Right lobe of liver (tissue), 6 donors: ENCODE results near the gene LRRC45. TPM values are rescaled to one million over a fixed set of nuclear protein-coding genes. Genes with fewer than 3 reads are reported as not detected.

Experiments used
- ATAC-seq, 4 donors: fragments of 200-7000 bp; cut with Tn5 transposase; one replicate each; pipeline ENCODE4 v1.9.1; 2020; ENCODE audit warnings: mild to moderate bottlenecking in 4 of 4, moderate library complexity in 4 of 4
- DNase-seq, 3 donors: peaks; one replicate each; pipeline ENCODE4 v3.0.0-alpha.2; 2020
- H3K27ac ChIP-seq, 3 donors: fragments of 200-600 bp; one replicate each; pipeline ENCODE4 v1.8.0; 2022
- H3K27me3 ChIP-seq, 2 donors: fragments of 200-600 bp; one replicate each; pipeline ENCODE4 v1.8.0; 2022
- H3K36me3 ChIP-seq, 4 donors: fragments of 200-600 bp; sonication (generic) in 1 of 4; one replicate each; pipeline versions ENCODE4 v1.5.1 to v1.8.0; 2017 to 2022; ENCODE audit warnings: control low read depth in 1 of 4
- H3K4me1 ChIP-seq, 4 donors: fragments of 200-600 bp; sonication (generic) in 1 of 4; one replicate each; pipeline versions ENCODE4 v1.5.1 to v1.8.0; 2017 to 2022; ENCODE audit warnings: control low read depth in 1 of 4
- H3K4me3 ChIP-seq, 3 donors: fragments of 200-600 bp; one replicate each; pipeline ENCODE4 v1.8.0; 2022
- H3K9me3 ChIP-seq, 4 donors: fragments of 200-600 bp; sonication (generic) in 1 of 4; one replicate each; pipeline versions ENCODE4 v1.5.1 to v1.8.0; 2017 to 2022; ENCODE audit warnings: control low read depth in 1 of 4
- POLR2A ChIP-seq: fragments of 450-650 bp; IDR thresholded peaks from one replicate; pipeline ENCODE4 v1.6.1; 2017; ENCODE audit warnings: antibody characterized with exemption, mild to moderate bottlenecking
- WGBS: methylation state at CpG from one replicate; pipeline ENCODE4 v1.1.6; 2018; ENCODE audit warnings: low coverage, low lambda C conversion rate; ENCODE audit not compliant: insufficient coverage; ENCODE audit errors: missing lambda C conversion rate; 5-methylcytosine and 5-hydroxymethylcytosine counted together
- intact Hi-C, 2 donors: fragments of 100-400 bp; cut with DNase I; formaldehyde crosslinking; loops; one replicate each; pipeline versions ENCODE4 v1.11.2 to v1.14.1; 2022
- total RNA-seq, 6 experiments: library from RNA; depleted of rRNA in 2 of 6; stranded (reverse); fragments of >200 nt in 2 of 6; fragmentation: NEBNext Ultra II Directional in 3 of 6; extraction: Animal tissue kit (Norgen Biotek cat#: 25700) in 3 of 6; gene quantifications; one replicate each; pipeline versions ENCODE4 v1.1.0 to v1.2.4, GENCODE V29; 2016 to 2023
- TF ChIP-seq, protein P1 (sequence below), 4 donors: fragments of 200-600 bp in 3 of 4; fragments of 450-650 bp in 1 of 4; IDR thresholded peaks; one replicate each; pipeline versions ENCODE4 v1.5.1 to v1.8.0; 2016 to 2022; ENCODE audit warnings: antibody characterized with exemption in 4 of 4, mild to moderate bottlenecking in 2 of 4
- donor health status: DM: no; HTN: yes; CAD: no.
- donor health status: DM: no; HTN: no; CAD: no.
- donor health status: DM: no; HTN: no; CAD: no.
- donor health status: DM: no; HTN: yes; CAD: no.
- donor health status: DM: no; HTN: yes; CAD: no.

LRRC45 gene
- total RNA-seq, 6 experiments from 2014 or later, result 4.9 to 15.6 (median 11.9) TPM

DNA sequence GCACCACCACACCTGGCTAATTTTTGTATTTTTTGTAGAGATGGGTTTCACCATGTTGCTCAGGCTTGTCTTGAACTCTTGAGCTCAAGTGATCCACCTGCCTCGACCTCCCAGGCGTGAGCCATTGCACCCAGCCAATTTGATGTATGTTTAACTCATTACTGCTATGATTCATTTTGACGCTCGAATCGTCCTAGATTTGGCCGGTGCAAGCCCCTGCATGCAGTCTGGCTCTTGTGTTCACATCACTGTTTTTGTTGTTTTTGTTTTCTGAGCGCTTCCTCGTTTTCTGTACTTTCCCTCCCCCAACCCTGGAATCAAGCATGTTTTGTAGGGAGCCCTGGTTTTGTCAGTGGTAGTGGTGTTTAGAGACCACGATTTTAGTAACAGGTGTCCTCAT, 50.3 kb downstream of the LRRC45 start:
- intact Hi-C loops, result no loop called here
- TF ChIP-seq, protein P1, sequence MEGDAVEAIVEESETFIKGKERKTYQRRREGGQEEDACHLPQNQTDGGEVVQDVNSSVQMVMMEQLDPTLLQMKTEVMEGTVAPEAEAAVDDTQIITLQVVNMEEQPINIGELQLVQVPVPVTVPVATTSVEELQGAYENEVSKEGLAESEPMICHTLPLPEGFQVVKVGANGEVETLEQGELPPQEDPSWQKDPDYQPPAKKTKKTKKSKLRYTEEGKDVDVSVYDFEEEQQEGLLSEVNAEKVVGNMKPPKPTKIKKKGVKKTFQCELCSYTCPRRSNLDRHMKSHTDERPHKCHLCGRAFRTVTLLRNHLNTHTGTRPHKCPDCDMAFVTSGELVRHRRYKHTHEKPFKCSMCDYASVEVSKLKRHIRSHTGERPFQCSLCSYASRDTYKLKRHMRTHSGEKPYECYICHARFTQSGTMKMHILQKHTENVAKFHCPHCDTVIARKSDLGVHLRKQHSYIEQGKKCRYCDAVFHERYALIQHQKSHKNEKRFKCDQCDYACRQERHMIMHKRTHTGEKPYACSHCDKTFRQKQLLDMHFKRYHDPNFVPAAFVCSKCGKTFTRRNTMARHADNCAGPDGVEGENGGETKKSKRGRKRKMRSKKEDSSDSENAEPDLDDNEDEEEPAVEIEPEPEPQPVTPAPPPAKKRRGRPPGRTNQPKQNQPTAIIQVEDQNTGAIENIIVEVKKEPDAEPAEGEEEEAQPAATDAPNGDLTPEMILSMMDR (IDR thresholded peaks at IDR 0.05), result no peak
- no peak for TF ChIP-seq POLR2A
- ATAC-seq, result no peak
- Histone ChIP-seq H3K36me3 (peaks cover 0 to 8% (median 0%) of the 10 kb centered on the region in 4 donors), H3K4me1 (no peaks in the 10 kb centered on the region), H3K4me3 (no peak overlapping the region), H3K27me3 (no peaks in the 10 kb centered on the region), H3K27ac (no peak overlapping the region), H3K9me3 (no peaks in the 10 kb centered on the region)
- no peak for DNase-seq
- 47% methylated on average over 7 of the region's 9 CpGs for WGBS

DNA sequence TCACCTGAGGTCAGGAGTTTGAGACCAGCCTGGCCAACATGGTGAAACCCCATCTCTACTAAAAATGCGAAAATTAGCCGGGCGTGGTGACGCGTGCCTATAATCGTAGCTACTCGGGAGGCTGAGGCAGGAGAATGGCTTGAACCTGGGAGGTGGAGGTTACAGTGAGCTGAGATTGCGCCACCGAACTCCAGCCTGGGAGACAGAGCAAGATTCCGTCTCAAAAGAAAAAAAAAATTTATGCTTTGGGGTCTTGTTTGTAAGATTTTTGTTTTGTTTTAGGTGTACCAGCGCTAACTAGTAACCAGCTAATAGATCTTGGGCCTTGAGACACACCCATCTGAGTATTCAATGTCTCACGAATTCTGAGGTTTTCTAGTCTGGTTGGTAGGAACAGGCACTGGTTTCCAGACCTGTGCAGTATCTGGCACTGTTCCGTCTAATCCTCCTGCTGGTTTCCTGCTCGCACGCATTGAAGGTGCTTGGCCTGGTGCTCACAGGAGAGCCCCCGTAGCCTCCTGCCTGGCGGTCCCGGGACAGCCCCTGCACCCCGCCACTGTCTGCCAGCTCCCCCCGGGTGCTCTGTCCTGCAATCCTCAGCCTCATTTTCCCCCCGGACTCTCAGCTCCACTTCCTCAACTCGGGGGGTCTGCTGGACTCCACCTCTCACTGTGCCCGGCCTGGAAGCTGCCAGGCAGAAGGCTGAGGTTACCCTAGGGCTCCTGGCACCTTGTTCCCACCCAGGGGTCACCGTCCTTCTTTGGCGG, 53.1 kb downstream of the LRRC45 start:
- intact Hi-C loops, result no loop called here
- peak; percentile 0 to 39 (median 18) for ATAC-seq
- 34% methylated on average over 23 of the region's 25 CpGs for WGBS

DNA sequence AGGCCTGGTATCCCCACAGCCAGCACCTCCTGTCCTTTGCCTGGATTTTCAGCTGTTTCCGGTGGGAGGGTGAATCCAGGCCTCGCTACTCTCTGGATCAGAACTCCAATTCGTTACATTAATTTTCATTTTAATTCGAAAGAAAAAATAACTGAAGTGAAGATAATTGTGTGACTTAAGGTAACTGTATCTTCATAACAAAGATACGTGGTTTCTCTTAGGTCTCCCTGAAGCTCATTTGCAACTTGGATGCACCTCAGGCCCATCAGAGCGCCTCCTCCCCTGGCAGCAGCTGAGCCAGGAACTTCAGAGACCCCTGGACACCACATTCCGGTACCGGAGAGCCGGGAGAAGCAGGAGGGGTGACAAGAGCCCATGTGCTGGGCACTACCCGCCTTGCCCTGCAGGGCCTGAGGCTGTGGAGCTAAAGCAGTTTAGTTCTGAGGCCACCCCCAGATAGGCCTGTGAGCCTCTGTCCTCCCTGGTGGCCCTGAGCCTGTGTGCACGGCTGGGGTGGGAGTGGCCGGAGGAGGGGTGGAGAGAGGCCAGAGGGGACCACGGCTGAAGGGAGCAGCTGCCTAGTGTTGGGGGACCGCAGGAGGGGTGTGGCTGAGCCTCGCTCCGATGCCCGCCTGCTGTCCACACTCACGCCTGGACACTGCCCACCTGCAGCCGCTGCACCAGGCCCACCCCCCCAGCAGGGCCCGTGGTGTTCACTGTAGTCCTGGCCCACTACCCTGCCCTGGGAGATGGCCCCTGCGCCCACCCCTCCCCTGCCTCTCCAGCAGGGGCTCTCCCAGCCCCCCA, 53.9 kb downstream of the LRRC45 start:
- no peak for DNase-seq
- Histone ChIP-seq H3K9me3 (no peaks in the 10 kb centered on the region), H3K27ac (no peak overlapping the region), H3K4me1 (no peaks in the 10 kb centered on the region), H3K4me3 (no peak overlapping the region), H3K27me3 (no peaks in the 10 kb centered on the region), H3K36me3 (peaks cover 0 to 42% (median 13%) of the 10 kb centered on the region in 4 donors)
- WGBS, result 46% methylated on average over 5 of the region's 21 CpGs
- ATAC-seq, result peak; percentile 13 to 43 (median 36)
- intact Hi-C loops, result no loop called here
- TF ChIP-seq, protein P1 (IDR thresholded peaks at IDR 0.05), result no peak
- TF ChIP-seq POLR2A, result no peak

More for the DNA sequence above, 53.1 kb downstream of the LRRC45 start:
- no peaks in the 10 kb centered on the region for H3K27me3 ChIP-seq
- no peak for TF ChIP-seq POLR2A
- TF ChIP-seq, protein P1 (IDR thresholded peaks at IDR 0.05), result no peak
- H3K36me3 ChIP-seq, result peaks cover 0 to 34% (median 9%) of the 10 kb centered on the region in 4 donors
- H3K4me1 ChIP-seq, result no peaks in the 10 kb centered on the region
- H3K9me3 ChIP-seq, result no peaks in the 10 kb centered on the region
- no peak for DNase-seq
- H3K4me3 ChIP-seq, result no peak overlapping the region
- no peak overlapping the region for H3K27ac ChIP-seq

DNA sequence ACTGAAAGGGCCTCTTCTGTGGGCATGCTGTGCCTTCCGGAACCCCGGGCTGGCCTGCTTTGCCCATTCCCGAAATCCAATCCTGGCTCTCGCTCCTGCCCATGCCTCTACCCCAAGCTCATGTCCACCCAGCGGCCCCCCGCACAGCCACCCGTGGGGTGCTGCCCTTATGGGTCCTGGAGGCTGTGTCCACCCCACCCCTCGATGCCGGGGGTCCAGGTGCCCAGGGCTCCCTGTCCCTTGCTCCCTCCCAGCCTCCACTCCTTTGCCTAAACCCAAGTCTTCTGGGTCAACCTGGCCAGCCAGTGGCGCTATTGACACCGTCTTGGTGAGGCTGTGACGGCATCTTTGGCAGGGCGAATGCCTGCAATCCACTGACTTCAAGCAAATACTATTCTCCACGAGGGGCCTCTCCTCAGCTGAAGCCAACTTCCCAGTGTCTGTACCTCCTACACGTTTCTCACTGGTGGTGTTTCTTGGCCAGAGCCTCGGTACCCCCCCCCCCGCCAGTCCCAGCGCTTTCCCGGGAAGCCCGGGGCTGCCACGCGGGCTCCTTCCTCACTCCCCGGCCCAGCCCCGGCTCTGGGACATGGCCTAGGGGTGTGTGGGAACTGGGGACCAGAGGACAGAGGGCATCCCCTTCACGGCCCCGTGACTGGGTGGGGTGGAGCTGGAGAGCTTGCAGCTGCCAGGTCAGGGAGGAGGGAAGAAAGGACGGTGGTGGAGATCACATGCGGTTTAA, 54.7 kb downstream of the LRRC45 start:
- Histone ChIP-seq H3K27ac (no peak overlapping the region), H3K36me3 (peaks cover 0 to 50% (median 17%) of the 10 kb centered on the region in 4 donors), H3K4me1 (no peaks in the 10 kb centered on the region), H3K4me3 (no peak overlapping the region), H3K27me3 (no peaks in the 10 kb centered on the region), H3K9me3 (no peaks in the 10 kb centered on the region)
- ATAC-seq (peak; percentile 7 to 29 (median 22)), DNase-seq (no peak)
- TF ChIP-seq POLR2A, result no peak
- TF ChIP-seq, protein P1 (IDR thresholded peaks at IDR 0.05), result no peak
- intact Hi-C loops, result no loop called here
- 33% methylated on average over 18 of the region's 28 CpGs for WGBS
